ENCODE measurements around the gene MRPL58. TPM values are rescaled to one million over a fixed set of nuclear protein-coding genes. Genes with fewer than 3 reads are reported as not detected.
"Not testable (repeated sequence)": the region's sequence is repeated elsewhere in the genome, so short reads cannot be mapped to it uniquely, and the experiment has no call there.

The MRPL58 gene
- total RNA-seq, 1 donor from 2014 or later, result 52.9 TPM

- intact Hi-C loops (cut with micrococcal nuclease), result loop anchor here (1.0 to 5.0 kb wide), 3 partner anchors 22 to 39 kb away; partner anchors contain the start of genes CDR2L and HID1
Observed at GRCh38 chr17:75011401-75012095, 922 bp upstream of the MRPL58 start.

DNA sequence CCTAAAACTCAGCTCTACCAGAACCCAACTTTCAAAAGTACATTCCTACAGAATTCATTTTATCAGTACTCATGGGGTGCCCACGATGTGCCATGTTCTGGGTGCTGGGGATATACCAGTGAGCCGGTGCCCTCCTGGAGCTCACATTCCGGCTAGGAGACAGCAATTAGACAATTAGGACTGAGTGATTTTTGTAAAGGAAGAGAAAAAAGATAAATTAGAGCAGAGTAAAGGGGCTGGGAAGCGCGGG is 449 bp upstream of the MRPL58 start:
- intact Hi-C loops (cut with micrococcal nuclease), result loop anchor here (1.0 to 5.0 kb wide), 3 partner anchors 21 to 40 kb away; partner anchors contain the start of genes CDR2L and HID1

DNA sequence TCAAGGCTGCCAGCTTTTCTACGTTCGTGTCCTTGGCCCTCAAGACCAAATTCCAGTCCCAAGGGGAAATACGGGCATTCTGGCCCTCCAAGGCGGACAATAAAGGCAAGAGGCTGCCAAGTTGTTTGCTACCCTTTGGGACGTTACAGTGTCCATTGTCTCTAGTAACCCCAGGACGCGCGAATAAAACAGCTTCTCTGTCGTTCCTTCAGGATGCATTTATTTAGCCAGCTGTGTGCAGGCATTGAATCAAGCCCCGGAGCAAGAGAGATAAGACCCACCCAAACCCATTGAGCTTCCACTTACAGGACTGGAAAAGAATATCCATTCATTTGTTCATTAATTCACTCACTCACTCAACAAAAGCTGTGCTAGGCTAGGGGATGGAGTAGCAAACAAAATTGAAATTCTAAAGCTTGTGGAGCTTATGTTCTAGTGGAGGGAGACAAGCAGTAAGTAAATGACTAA is 656 bp downstream of the MRPL58 start:
- intact Hi-C loops (cut with micrococcal nuclease), result loop anchor here (2.0 to 5.0 kb wide), 2 partner anchors 26 to 41 kb away; partner anchors contain the start of genes CDR2L and HID1

DNA sequence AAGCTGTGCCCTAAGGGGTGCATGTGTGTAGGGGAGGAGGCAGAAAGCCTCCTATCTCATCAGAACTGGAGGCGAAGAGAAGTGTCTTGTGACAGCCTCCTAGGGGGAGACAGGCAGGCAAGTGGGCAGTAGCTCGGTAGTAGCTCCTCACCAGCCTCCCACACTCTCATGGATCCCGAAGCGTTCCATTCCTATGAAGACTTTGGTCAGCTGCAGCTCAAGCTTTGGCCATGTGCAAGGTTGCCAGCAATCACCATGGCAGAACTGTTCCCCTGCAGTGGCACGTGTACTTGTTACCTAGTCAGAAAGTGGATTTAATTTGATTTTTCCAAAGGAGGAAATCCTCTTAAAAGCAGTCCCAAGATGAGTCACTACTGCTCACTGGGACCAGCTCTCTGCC is 6.7 kb downstream of the MRPL58 start:
- intact Hi-C loops (cut with micrococcal nuclease), result no loop called here

GRCh38 chr17:75019710-75020109 is 7.2 kb downstream of the MRPL58 start:
- intact Hi-C loops (cut with micrococcal nuclease), result no loop called here

- intact Hi-C loops (cut with micrococcal nuclease), result no loop called here
Observed at GRCh38 chr17:75020331-75021110, 8.1 kb downstream of the MRPL58 start.

DNA sequence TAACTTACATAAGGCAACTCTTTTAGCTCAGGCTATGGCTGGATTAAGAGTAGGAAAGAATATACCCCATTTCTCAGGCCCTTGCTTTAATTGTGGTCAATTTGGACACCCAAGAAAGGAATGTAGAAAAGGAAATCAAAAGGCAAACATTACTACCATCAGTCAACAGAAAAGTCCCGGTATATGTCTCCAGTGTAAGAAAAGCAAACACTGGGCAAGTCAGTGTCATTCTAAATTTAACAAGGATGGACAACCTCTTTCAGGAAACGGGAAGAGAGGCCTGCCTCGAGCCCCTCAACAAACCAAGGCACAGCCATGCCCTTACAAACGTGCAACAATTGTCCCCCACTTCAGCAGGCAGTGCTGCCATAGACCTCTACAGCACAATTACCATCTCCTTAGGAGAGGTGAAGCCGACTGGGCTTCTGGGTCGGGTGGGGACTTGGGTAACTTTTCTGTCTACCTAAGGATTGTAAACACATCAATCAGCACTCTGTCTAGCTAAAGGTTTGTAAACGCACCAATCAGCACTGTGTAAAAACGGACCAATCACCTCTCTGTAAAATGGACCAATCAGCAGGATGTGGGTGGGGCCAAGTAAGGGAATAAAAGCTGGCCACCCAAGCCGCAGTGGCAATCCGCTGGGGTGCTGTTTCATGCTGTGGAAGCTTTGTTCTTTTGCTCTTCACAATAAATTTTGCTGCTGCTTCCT is 12.4 kb downstream of the MRPL58 start:
- intact Hi-C loops (cut with micrococcal nuclease), result loop anchor here (1.0 kb wide), 1 partner anchor 8 kb away; no protein-coding TSS in a partner anchor

DNA sequence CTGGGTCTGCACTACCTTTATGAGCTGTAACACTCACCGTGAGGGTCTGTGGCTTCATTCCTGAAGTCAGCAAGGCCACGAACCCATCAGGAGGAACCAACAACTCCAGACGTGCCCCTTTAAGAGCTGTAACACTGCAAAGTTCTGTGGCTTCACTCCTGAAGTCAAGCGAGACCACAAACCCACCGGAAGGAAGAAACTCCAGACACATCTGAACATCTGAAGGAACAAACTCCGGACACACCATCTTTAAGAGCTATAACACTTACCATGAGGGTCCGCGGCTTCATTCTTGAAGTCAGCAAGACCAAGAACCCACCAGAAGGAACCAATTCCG is 12.9 kb downstream of the MRPL58 start:
- intact Hi-C loops (cut with micrococcal nuclease), result loop anchor here (1.0 kb wide), 1 partner anchor 8 kb away; no protein-coding TSS in a partner anchor

DNA sequence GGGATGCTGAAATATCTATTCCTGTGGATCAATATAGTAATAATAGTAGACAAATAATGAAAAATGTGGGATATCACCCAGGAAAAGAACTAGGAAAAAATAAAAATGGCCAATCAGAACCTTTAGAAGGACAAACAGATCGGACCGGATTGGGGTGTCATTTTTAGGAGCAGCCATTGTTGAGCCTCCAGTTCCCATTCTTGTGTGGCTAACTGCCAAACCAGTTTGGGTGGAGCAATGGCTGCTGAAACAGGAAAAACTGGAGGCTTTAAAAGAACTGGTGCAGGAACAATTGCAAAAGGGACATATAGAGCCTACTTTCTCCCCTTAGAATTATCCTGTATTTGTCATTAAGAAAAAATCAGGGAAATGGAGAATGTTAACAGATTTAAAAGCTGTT is 14.2 kb downstream of the MRPL58 start:
- intact Hi-C loops (cut with micrococcal nuclease), result not testable (repeated sequence)

- intact Hi-C loops (cut with micrococcal nuclease), result no loop called here
Observed at GRCh38 chr17:75030161-75030560, 17.7 kb downstream of the MRPL58 start.

DNA sequence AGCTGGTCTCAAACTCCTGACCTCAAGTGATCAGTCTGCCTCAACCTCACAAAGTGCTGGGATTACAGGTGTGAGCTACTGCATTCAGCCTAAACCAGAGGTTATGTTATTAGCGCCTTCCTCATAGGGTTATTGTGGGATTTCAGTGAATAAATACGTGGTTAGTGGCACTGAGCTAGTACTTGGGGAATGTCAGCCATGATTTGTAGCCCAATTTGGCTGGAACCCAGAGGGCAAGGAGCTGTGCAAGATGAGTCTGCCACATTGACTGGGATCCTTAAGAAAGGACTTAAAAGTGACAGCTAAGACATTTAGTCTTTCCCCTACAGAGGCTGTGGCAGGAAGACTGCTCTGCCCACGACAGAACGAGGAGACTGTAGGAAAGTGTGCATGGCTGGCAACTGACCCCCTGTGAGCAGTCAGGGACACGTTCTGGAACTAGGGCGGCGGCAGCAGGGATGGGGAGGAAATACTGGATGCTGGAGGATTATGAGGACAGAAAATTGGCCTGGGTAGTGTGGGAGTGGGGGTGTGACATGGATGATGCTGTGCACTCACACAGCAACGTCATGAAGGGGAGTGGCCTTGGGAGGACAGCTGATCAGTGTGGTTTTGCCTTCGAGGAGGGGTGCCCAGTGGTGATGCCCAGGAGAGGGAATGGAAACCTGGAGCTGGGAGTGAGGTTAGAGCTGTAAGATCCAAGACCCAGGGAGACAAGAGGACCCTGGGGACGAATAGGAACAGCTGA is 19.7 kb downstream of the MRPL58 start:
- intact Hi-C loops (cut with micrococcal nuclease), result no loop called here

GRCh38 chr17:75032720-75033280 is 20.3 kb downstream of the MRPL58 start:
- intact Hi-C loops (cut with micrococcal nuclease), result loop anchor here (1.0 kb wide), 2 partner anchors 7 to 20 kb away; partner anchors contain the start of gene MRPL58

DNA sequence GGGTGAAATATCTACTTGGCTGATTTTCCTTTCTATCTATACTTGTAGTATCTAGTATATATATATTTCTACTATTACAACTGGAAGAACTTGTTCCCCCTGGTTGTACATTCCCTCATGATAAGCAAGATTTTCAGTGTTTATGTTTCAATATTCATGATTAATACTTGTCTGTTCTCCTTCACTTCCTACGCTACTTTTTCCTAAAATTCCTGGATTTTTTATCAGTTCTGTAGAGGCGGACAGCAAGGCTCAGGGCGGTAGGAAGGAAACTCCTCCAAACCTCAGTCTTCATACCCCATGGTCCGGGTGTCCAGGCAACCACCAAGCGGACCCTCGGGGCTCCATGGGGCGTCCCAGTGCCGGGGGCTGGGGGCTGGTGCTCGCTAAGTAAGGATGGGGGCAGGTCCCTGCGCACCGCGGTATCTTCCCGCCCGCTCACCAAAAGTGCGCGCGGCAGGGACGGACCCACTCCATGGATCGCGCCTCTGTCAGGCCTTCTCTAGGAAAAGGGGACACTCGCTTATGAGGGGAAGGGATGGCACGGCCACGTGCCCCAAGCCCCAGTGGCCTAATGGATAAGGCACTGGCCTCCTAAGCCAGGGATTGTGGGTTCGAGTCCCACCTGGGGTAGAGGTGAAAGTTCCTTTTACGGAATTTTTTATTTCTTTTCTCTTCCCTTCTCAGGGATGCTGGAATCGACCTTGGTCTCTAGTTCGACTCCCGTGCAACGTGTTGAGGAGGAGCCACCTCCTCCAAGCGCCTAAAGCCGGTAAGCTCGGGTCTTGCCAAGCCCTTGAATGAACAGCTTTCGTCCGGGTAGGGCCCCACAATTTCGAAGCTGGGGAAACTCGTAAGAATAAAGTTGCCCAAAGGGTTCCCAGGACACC is 21.1 kb downstream of the MRPL58 start:
- intact Hi-C loops (cut with micrococcal nuclease), result loop anchor here (1.0 to 2.0 kb wide), 4 partner anchors 8 to 47 kb away; partner anchors contain the start of genes ATP5PD, CDR2L and MRPL58

DNA sequence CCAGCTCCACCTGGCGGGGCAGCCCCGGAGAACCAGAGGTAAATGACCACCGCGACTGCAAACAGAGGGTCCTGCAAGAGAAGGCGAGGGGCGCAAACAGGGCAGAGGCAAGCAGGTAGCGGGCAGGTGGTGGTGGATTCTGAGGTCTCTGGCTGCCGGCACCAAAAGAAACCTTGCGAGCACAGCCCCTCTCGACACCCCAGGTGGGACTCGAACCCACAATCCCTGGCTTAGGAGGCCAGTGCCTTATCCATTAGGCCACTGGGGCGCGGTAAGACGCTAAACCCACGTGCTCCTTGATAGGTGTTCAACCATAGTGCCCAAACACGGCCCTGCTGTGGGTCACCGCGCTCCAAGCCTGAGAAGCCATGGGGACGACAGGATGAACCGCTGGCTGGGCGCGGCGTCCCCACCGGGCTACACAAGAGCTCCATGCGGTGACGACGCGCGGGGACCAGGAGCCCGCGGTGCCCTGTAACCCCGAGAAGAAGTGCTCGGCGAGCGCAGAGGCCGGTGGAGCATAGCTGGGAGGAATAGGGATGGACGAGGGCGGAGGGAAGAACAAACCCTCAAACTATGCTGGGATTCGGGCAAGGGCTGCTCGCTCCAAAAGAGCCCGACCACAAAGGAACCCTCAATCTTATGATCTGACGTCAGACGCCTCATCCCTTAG is 21.9 kb downstream of the MRPL58 start:
- intact Hi-C loops (cut with micrococcal nuclease), result loop anchor here (1.0 to 2.0 kb wide), 2 partner anchors 12 to 48 kb away; partner anchors contain the start of genes ATP5PD and CDR2L

- intact Hi-C loops (cut with micrococcal nuclease), result no loop called here
Observed at GRCh38 chr17:75036643-75037268, 24.3 kb downstream of the MRPL58 start.

DNA sequence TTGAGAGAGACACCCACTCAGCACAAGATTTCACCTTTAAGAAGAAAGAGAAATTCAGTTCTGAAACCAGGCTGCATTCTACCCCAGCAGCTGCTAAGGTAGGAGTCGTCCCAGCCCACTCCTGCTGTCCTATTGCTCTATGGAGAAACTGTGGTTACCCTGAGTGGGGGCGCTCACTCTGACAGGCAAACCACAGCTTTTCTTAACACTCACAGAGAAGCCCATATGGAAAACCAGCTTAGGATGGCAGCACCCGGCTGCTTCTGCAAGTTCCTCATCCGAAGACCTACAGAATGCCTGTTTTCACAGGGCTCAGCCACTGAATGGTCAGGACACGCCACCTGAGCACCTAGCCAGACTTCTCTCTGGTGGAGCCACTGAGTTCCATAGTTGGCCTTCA is 26.8 kb downstream of the MRPL58 start:
- intact Hi-C loops (cut with micrococcal nuclease), result no loop called here

- intact Hi-C loops (cut with micrococcal nuclease), result no loop called here
Observed at GRCh38 chr17:75041656-75042280, 29.3 kb downstream of the MRPL58 start.

GRCh38 chr17:75043789-75044188 is 31.3 kb downstream of the MRPL58 start:
- intact Hi-C loops (cut with micrococcal nuclease), result not testable (repeated sequence)

Data from T-helper 2 cell treated with Interferon-gamma antibody and Interleukin-4, amounts not matched to agents 100 ng/mL and 5 ng/mL, for 36 hours (primary cell).